GM04503 (cell line): Measurements from ENCODE around the gene KIF22.
A peak's percentile ranks its signal among the peaks of the same experiment; 100 is the strongest.
"Not testable (repeated sequence)": the region's sequence is repeated elsewhere in the genome, so short reads cannot be mapped to it uniquely, and the experiment has no call there.

Source experiments
- DNase-seq: peaks from one replicate; pipeline ENCODE4 v3.0.0-alpha.2; 2012; ENCODE audit warnings: low read depth

The KIF22 gene

GRCh38 chr16:29815032-29815721 lies 24.6 kb downstream of the KIF22 start:
- no peak for DNase-seq

DNA sequence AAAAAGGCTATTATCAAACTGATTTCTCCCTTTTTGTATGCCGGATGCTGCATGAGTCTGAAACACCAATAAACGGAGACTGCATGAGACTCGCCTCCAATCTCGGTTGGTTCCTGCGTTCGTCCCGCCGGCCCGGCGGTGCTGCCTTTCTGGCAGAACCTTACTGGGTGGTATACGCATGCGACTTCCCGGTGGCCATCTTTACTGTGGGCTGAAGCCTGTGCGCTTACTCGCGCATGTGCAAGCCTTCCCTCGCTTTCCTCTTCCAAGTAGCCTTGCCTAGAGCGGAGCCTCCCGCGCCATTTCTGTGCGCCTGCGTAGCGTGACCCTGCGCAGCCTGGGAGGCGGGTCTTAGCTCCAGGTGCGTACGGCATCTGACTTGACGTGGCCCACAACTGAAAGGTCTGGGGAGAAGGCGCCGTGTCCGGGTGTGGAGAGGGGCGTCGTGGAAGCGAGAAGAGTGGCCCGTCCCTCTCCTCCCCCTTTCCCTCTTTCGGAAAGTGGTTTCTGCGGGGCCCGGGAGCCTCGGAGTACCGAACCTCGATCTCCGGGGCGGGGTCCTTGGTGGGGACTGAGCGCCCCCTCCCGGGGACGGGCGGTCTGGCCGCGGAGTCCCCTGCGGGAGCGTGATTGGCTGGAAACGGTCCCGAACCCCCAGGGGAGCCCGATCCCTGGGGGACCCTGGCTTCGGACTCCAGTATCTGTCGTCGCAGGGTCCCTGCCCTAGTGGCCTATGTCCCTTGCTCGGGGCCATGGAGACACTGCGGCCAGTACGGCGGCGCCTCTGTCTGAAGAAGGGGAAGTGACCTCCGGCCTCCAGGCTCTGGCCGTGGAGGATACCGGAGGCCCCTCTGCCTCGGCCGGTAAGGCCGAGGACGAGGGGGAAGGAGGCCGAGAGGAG lies 25.5 kb downstream of the KIF22 start, which contains the start of gene PAGR1:
Gene PAGR1, plus strand, starts transcription at position 360 of the 901 bp plus-strand sequence. Its CDS starts 374 bp downstream, at position 734.
- peak; percentile 94 for DNase-seq

DNA sequence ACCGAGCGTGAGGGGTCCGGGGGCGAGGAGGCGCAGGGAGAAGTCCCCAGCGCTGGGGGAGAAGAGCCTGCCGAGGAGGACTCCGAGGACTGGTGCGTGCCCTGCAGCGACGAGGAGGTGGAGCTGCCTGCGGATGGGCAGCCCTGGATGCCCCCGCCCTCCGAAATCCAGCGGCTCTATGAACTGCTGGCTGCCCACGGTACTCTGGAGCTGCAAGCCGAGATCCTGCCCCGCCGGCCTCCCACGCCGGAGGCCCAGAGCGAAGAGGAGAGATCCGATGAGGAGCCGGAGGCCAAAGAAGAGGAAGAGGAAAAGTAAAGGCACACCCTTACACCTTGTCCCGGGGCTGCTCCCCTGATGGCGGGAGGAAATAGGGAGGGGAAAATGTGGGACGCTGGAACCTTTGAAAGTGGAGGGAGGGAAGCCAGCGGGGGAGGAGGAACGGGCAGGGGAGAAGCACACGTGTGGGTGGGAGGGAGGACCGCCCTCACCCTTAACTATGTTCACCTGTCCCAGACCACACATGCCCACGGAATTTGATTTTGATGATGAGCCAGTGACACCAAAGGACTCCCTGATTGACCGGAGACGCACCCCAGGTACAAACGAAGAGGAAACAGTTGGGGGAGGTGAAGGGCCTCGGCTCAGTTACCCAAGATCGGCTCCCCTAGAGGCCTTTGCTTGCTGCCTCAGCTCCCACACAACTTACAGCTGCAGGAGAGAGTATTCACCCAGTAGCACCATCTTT lies 26.3 kb downstream of the KIF22 start:
- DNase-seq, result no peak

DNA sequence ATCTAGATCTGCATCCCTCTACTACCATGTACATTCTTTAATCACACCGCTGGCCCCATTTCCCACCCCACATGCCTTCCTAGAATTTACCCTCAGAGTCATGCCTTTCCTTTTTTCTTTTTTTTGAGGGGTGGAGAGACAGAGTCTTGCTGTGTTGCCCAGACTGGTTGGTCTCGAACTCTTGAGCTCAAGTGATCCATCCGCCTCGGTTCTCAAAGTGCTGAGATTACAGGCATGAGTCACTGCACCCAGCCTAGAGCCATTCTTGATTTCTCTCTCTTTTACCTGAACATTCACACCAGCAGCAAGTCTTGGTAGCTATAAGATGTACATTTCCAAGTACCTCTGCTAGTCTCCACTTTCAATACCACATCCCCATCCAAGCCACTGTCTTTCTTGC lies 27.5 kb downstream of the KIF22 start:
- no peak for DNase-seq

DNA sequence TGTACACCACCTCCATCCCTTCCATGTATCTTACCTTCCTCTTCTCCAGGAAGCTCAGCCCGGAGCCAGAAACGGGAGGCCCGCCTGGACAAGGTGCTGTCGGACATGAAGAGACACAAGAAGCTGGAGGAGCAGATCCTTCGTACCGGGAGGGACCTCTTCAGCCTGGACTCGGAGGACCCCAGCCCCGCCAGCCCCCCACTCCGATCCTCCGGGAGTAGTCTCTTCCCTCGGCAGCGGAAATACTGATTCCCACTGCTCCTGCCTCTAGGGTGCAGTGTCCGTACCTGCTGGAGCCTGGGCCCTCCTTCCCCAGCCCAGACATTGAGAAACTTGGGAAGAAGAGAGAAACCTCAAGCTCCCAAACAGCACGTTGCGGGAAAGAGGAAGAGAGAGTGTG lies 29.0 kb downstream of the KIF22 start:
- DNase-seq, result no peak

DNA sequence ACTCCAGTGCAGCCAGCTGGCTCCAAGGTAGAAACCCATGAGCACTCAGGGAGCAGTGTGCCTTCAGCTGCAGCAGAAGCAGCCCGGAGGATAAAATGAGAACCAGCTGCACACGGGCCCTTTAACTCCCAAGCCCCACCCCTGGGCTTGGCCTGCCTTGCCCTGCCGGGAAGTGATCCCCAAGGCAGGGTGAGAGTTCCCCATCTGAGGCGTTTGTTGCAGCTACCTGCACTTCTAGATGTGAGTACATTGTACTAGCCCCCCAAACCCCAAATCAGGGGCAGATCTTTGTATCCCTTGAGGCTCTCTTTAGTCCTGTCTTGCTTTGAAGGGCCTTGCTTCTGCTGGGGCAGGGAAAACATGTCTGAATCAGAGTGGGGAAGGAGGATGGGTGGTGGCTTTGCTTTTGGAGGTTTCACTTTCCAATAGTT lies 29.7 kb downstream of the KIF22 start, which contains the start of gene MVP:
Gene MVP, plus strand, starts transcription at position 192 of the 431 bp plus-strand sequence. CDS start 10,088 bp downstream, outside the sequence.
- DNase-seq, result no peak

DNA sequence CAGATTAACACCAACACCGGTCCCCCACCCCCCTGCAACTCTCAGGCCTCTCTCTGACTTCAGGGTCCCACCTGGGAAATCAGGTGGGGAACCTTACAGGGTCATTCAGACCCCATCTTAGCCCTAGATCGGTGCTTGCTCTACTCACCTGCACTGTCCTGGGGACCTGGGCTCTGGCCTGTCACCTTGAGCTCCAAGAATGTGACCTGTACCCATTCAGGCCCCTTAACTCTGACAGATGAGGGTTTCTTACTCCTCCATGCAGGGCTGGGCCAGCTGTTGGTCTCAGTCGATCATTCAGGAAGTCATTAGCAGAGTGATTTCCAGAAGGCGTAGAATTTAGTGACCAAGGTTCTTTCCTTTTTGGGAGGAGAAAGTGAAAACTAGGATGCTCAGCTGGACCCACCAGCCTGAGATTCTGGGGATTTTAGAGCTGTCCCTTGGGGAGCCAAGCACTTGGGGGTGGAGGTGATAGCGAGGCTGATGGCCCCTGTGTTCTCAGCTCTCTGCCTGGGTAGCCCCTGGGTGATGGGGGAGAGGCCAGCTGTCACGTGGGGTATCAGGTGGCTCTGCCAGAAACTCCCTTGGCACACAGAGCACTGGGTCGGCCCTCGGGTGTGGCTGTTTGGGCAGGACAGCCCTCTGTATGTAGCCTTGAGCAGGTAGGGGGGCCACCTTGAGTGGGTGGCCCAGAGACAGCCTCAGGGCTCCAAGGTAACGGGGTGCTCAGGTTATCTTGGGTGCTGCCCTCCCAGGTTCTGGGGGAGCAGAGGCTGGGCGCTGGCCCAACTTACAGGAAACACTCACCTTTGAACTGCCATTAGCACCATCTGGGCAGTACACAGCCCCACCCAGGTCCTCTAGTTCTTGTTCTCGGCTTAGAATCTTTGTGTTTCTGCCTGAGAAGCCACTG lies 30.4 kb downstream of the KIF22 start:
- no peak for DNase-seq

DNA sequence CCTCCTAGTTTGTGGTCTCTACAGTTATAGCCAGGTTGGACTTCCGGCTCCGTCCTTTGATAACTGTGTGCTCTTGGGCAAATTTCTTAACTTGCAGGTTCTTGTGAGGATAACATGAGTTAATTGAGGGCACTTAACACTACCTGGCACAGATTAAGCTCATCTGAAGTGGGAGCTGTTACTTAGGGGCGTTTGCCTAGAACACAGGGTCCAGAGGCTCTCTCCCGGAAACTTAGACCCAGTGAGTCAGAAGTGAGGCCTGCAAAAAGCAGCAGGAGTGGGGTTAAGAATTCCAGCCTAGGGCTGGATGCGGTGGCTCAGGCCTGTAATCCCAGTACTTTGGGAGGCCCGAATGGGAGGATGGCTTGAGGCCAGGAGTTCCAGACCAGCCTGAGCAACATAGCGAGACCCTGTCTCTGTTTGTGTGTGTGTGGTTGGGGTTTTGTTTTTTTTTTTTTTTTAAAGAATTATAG lies 31.1 kb downstream of the KIF22 start:
- no peak for DNase-seq

DNA sequence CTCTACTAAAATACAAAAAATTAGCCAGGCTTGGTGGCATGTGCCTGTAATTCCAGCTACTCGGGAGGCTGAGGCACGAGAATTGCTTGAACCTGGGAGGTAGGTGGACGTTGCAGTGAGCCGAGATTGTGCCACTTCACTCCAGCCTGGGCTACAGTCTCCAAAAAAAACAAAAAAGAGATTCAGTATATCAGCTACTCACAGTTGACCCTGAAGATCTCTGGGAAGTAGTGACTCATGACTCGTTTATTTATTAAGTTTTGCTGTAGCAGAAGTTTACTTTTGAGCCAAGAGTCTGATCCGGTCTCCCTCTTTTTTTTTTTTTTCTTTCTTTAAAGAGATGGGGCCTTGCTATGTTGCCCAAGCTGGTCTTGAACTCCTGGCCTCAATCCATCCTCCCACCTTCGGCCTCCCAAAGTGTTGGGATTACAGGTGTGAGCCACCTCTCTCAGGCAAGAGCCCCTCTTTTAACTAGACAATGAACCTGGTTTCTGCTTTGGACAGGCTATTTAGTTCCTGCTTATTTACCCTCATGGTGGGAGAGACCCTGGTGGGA lies 34.1 kb downstream of the KIF22 start:
- no peak for DNase-seq

- peak; percentile 71 for DNase-seq
Measured at GRCh38 chr16:29825145-29826044, 34.8 kb downstream of the KIF22 start.

DNA sequence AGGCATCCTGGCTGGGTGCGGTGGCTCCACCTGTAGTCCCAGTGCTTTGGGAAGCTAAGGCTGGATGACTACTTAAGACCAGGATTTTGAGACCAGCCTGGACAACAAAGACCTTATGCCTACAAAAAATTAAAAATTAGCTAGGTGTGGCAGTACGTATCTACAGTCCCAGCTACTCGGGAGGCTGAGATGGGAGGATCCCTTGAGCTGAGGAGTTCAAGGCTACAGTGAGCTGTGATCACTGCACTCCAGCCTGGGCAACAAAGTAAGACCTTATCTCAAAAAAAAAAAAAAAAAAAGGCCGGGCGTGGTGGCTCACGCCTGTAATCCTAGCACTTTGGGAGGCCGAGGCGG lies 35.8 kb downstream of the KIF22 start:
- no peak for DNase-seq

GRCh38 chr16:29830774-29831173 lies 40.2 kb downstream of the KIF22 start:
- no peak for DNase-seq

GRCh38 chr16:29831490-29831889 lies 40.9 kb downstream of the KIF22 start:
- no peak for DNase-seq

GRCh38 chr16:29833219-29833618 lies 42.7 kb downstream of the KIF22 start:
- DNase-seq, result not testable (repeated sequence)

DNA sequence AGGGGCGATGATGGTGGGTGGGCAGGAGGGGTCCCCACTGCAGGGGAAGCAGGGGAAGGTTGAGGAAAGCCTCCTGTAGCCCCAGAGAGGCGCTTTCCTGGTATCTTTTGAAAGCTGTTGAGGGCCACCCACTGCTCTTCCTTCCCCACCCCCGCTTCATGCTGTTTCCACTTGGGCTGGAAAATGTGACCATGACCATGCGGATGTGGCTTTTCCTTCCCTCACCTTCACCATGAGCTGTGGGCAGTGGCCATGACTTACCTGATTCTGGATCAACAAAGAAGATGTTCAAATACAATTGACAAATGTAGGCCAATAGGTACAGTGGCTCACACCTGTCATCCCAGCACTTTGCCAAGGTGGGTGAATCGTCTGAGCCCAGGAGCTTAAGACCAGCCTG lies 43.5 kb downstream of the KIF22 start:
- no peak for DNase-seq

DNA sequence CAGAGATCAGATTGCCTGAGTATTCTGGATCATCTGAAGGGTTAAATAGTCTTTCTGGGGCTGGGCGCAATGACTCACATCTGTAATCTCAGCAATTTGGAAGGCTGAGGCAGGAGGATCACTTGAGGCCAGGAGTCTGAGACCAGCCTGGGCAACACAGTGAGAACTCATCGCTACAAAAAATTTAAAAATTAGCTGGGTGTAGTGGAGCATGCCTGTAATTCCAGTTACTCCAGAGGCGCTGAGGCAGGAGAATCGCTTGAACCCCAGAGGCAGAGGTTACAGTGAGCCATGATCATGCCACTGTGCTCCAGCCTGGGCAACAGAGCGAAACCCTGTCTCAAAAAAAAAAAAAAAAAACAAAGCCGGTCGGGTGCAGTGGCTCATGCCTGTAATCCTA lies 45.4 kb downstream of the KIF22 start:
- no peak for DNase-seq

GRCh38 chr16:29836623-29837022 lies 46.1 kb downstream of the KIF22 start:
- DNase-seq, result no peak

DNA sequence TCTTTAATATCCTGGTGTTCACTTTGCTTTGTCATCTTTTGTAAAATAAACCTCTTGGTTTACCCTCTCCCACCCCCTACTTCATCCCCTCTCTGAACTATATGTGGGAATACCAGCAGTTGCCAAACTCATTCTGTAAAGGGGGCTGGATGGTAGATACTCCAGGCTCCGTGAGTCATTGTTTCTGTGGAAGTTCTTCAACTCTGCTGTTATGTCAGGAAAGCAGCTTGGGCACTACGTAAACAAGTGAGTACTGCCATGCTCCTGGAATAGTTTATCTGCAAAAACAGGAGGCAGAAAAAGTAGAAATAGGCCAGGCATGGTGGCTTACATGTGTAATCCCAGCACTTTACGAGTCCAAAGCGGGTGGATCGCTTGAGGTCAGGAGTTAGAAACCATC lies 47.3 kb downstream of the KIF22 start:
- no peak for DNase-seq

- DNase-seq, result no peak
Measured at GRCh38 chr16:29839822-29840221, 49.3 kb downstream of the KIF22 start.

- no peak for DNase-seq
Measured at GRCh38 chr16:29840240-29840639, 49.7 kb downstream of the KIF22 start.
